ENCODE results near the gene NGRN. TPM values are rescaled to one million over a fixed set of nuclear protein-coding genes. Genes with fewer than 3 reads are reported as not detected.
"Not testable (repeated sequence)": the region's sequence is repeated elsewhere in the genome, so short reads cannot be mapped to it uniquely, and the experiment has no call there.

The NGRN gene
- total RNA-seq, 1 experiment from 2014 or later: 101 TPM

GRCh38 chr15:90287946-90288345 is 22.5 kb downstream of the NGRN start:
- peaks cover 4% of the 10 kb centered on the region; the same call in 1 of the 2 replicates for H3K4me1 ChIP-seq
- H3K4me3 ChIP-seq (ENCODE audit: low read depth, low read length): no peak overlapping the region
- no peaks in the 10 kb centered on the region for H3K27me3 Mint-ChIP-seq (ENCODE audit: insufficient read depth, unreplicated experiment)
- no peak for TF ChIP-seq CTCF (IDR thresholded peaks at IDR 0.05; ENCODE audit: insufficient read depth in 1 of 2, low read depth in 1 of 2, low read length in 1 of 2, severe bottlenecking in 1 of 2, unreplicated experiment in 1 of 2)
- no peaks in the 10 kb centered on the region for H3K9me3 ChIP-seq
- no peaks in the 10 kb centered on the region for H3K4me1 Mint-ChIP-seq (ENCODE audit: low read depth, unreplicated experiment)
- H3K27me3 ChIP-seq (replicated peaks; ENCODE audit: control insufficient read depth, insufficient read depth, low read length): no peaks in the 10 kb centered on the region
- intact Hi-C loops (cut with micrococcal nuclease; ENCODE audit: unreplicated experiment): loop anchor here (5.0 kb wide), 1 partner anchor 146 kb away; no protein-coding TSS in a partner anchor
- H3K36me3 ChIP-seq (ENCODE audit: control insufficient read depth, insufficient read depth, low read length): no peaks in the 10 kb centered on the region
- no peak for DNase-seq
- ChIA-PET CTCF (interaction anchor here (0.6 kb wide), 1 partner anchor 100 kb away, joined by 3 read pairs; no protein-coding TSS in a partner anchor), POLR2A (no interaction called here)
- no peak overlapping the region for H3K27ac Mint-ChIP-seq (ENCODE audit: unreplicated experiment)
- BruUV-seq (replicated peaks): no TSS peak
- H3K4me3 Mint-ChIP-seq (ENCODE audit: unreplicated experiment): no peak overlapping the region
- no peaks in the 10 kb centered on the region for H3K9me3 Mint-ChIP-seq (ENCODE audit: unreplicated experiment)
- H3K36me3 Mint-ChIP-seq (ENCODE audit: insufficient read depth, unreplicated experiment): no peaks in the 10 kb centered on the region

GRCh38 chr15:90291679-90292356 is 26.3 kb downstream of the NGRN start:
- H3K27ac Mint-ChIP-seq (ENCODE audit: unreplicated experiment): no peak overlapping the region
- no peaks in the 10 kb centered on the region for H3K27me3 Mint-ChIP-seq (ENCODE audit: insufficient read depth, unreplicated experiment)
- BruUV-seq (replicated peaks): no TSS peak
- intact Hi-C loops (cut with micrococcal nuclease; ENCODE audit: unreplicated experiment): loop anchor here (5.0 kb wide), 1 partner anchor 595 kb away; no protein-coding TSS in a partner anchor
- H3K4me1 ChIP-seq: peaks cover 4% of the 10 kb centered on the region; the same call in 1 of the 2 replicates
- no peak for TF ChIP-seq CTCF (IDR thresholded peaks at IDR 0.05; ENCODE audit: insufficient read depth in 1 of 2, low read depth in 1 of 2, low read length in 1 of 2, severe bottlenecking in 1 of 2, unreplicated experiment in 1 of 2)
- H3K4me3 Mint-ChIP-seq (ENCODE audit: unreplicated experiment): no peak overlapping the region
- H3K9me3 ChIP-seq: no peaks in the 10 kb centered on the region
- ChIA-PET POLR2A (no interaction called here), CTCF (interaction anchor here (0.9 kb wide), 1 partner anchor 11 kb away, joined by 4 read pairs; no protein-coding TSS in a partner anchor)
- H3K4me1 Mint-ChIP-seq (ENCODE audit: low read depth, unreplicated experiment): peaks cover 7% of the 10 kb centered on the region
- H3K4me3 ChIP-seq (ENCODE audit: low read depth, low read length): no peak overlapping the region
- no peaks in the 10 kb centered on the region for H3K27me3 ChIP-seq (replicated peaks; ENCODE audit: control insufficient read depth, insufficient read depth, low read length)
- DNase-seq: peak; percentile 58 to 74
- no peaks in the 10 kb centered on the region for H3K9me3 Mint-ChIP-seq (ENCODE audit: unreplicated experiment)
- H3K36me3 Mint-ChIP-seq (ENCODE audit: insufficient read depth, unreplicated experiment): no peaks in the 10 kb centered on the region
- H3K36me3 ChIP-seq (ENCODE audit: control insufficient read depth, insufficient read depth, low read length): no peaks in the 10 kb centered on the region

- not testable (repeated sequence) for H3K36me3 Mint-ChIP-seq (ENCODE audit: insufficient read depth, unreplicated experiment); H3K4me3 ChIP-seq (ENCODE audit: low read depth, low read length)
Observed at GRCh38 chr15:90293040-90293810, 27.8 kb downstream of the NGRN start.

More at GRCh38 chr15:90293040-90293810, 27.8 kb downstream of the NGRN start:
- H3K9me3 ChIP-seq; H3K4me1 Mint-ChIP-seq (ENCODE audit: low read depth, unreplicated experiment); BruUV-seq (replicated peaks); H3K36me3 ChIP-seq (ENCODE audit: control insufficient read depth, insufficient read depth, low read length); H3K9me3 Mint-ChIP-seq (ENCODE audit: unreplicated experiment); H3K4me1 ChIP-seq; H3K27me3 ChIP-seq (replicated peaks; ENCODE audit: control insufficient read depth, insufficient read depth, low read length); POLR2A ChIA-PET; H3K27me3 Mint-ChIP-seq (ENCODE audit: insufficient read depth, unreplicated experiment): not testable (repeated sequence)
- peak; percentile 91 for TF ChIP-seq CTCF (IDR thresholded peaks at IDR 0.05; ENCODE audit: insufficient read depth in 1 of 2, low read depth in 1 of 2, low read length in 1 of 2, severe bottlenecking in 1 of 2, unreplicated experiment in 1 of 2)
- peak; percentile 95 to 96 for DNase-seq
- Mint-ChIP-seq H3K4me3 (ENCODE audit: unreplicated experiment) (peak overlapping the region; percentile 58), H3K27ac (ENCODE audit: unreplicated experiment) (peak overlapping the region; percentile 82)
- intact Hi-C loops (cut with micrococcal nuclease; ENCODE audit: unreplicated experiment): loop anchor here (1.0 to 5.0 kb wide), 3 partner anchors 27 to 594 kb away; no protein-coding TSS in a partner anchor
- CTCF ChIA-PET: interaction anchor here (0.5 to 2.4 kb wide), 30 partner anchors 9 to 641 kb away, joined by 3 to 20 read pairs (median 4); partner anchors contain the start of genes CIB1, GDPGP1, IQGAP1 and NGRN

Data from Caco-2 (cell line).